Cardiac muscle cell (in vitro differentiated cells and primary cell): ENCODE measurements around the gene C2orf81. TPM values are rescaled to one million over a fixed set of nuclear protein-coding genes. Genes with fewer than 3 reads are reported as not detected.
A peak's percentile ranks its signal among the peaks of the same experiment; 100 is the strongest.
"Not testable (repeated sequence)": the region's sequence is repeated elsewhere in the genome, so short reads cannot be mapped to it uniquely, and the experiment has no call there.

Experiments used
- DNase-seq, 2 donors: peaks; one replicate each; pipeline versions ENCODE4 v3.0.0 to v3.0.0-alpha.2; 2010 to 2017; ENCODE audit warnings: low read depth in 1 of 2, low spot score in 1 of 2
- H3K27ac ChIP-seq: fragments of 200-600 bp; sonication (generic); 2 replicates; pipeline ENCODE4 v1.5.1; 2016
- H3K27me3 ChIP-seq: fragments of 200-600 bp; sonication (generic); 2 replicates; pipeline ENCODE4 v1.6.0; 2016; ENCODE audit warnings: control low read depth
- H3K36me3 ChIP-seq: fragments of 200-600 bp; sonication (generic); 2 replicates; pipeline ENCODE4 v1.5.1; 2016; ENCODE audit warnings: control low read depth
- H3K4me1 ChIP-seq: fragments of 200-600 bp; sonication (generic); 2 replicates; pipeline ENCODE4 v1.8.1; 2017; ENCODE audit warnings: low read depth, mild to moderate bottlenecking, mixed run types
- H3K4me3 ChIP-seq: fragments of 200-600 bp; sonication (generic); 2 replicates; pipeline ENCODE4 v1.5.1; 2016; ENCODE audit warnings: mild to moderate bottlenecking
- H3K9me3 ChIP-seq: fragments of 200-600 bp; sonication (generic); 2 replicates; pipeline ENCODE4 v1.5.1; 2017; ENCODE audit warnings: low read depth, mild to moderate bottlenecking, control low read depth
- CTCF ChIP-seq: IDR thresholded peaks from 2 replicates; pipeline ENCODE4 v1.5.1; 2012; ENCODE audit warnings: low read depth, mild to moderate bottlenecking, low read length
- polyA plus RNA-seq: library from polyadenylated mRNA; unstranded; fragments of >200 nt; fragmentation: Nextera tagmentation; extraction: Ambion mirVana; gene quantifications from 2 replicates; pipeline ENCODE4 v1.2.1, GENCODE V29; 2016
- total RNA-seq: library from RNA; depleted of rRNA; stranded (reverse); fragments of >200 nt; gene quantifications from 2 replicates; pipeline ENCODE4 v1.2.3, GENCODE V29; 2016

The C2orf81 gene
- total RNA-seq, result 7.6 and 9.5 TPM in 2 replicates
- 7.1 and 8.5 TPM in 2 replicates for polyA plus RNA-seq

- no peak for TF ChIP-seq CTCF
- peaks cover 9% of the 10 kb centered on the region for H3K36me3 ChIP-seq
- no peak within 1 kb of the TSS for H3K27ac ChIP-seq
- H3K27me3 ChIP-seq, result no peaks in the 10 kb centered on the region
- DNase-seq, result peak; percentile 92
- H3K4me1 ChIP-seq, result no peaks in the 10 kb centered on the region
- H3K9me3 ChIP-seq, result no peaks in the 10 kb centered on the region
- peak within 1 kb of the TSS; percentile 43 for H3K4me3 ChIP-seq
Observed at GRCh38 chr2:74421221-74421870, at the start of gene C2orf81, which contains the start of gene WDR54. TSS of gene C2orf81 (minus strand) at chr2:74421619. CDS start at chr2:74421560, 59 bp downstream. TSS of gene WDR54 (plus strand) at chr2:74421730. CDS start at chr2:74422154, 424 bp downstream.

- H3K27ac ChIP-seq, H3K9me3 ChIP-seq, H3K4me3 ChIP-seq, H3K36me3 ChIP-seq, DNase-seq, H3K27me3 ChIP-seq: not testable (repeated sequence)
- H3K4me1 ChIP-seq, result peaks cover 12% of the 10 kb centered on the region
Observed at GRCh38 chr2:74470742-74471141, 49.3 kb upstream of the C2orf81 start.

GRCh38 chr2:74464406-74464805 is 43.0 kb upstream of the C2orf81 start:
- Histone ChIP-seq H3K9me3 (no peaks in the 10 kb centered on the region), H3K27me3 (no peaks in the 10 kb centered on the region), H3K4me1 (no peaks in the 10 kb centered on the region), H3K36me3 (peaks cover 9% of the 10 kb centered on the region), H3K27ac (peak overlapping the region; percentile 41), H3K4me3 (peak overlapping the region; percentile 49)
- TF ChIP-seq CTCF, result no peak
- no peak for DNase-seq

DNA sequence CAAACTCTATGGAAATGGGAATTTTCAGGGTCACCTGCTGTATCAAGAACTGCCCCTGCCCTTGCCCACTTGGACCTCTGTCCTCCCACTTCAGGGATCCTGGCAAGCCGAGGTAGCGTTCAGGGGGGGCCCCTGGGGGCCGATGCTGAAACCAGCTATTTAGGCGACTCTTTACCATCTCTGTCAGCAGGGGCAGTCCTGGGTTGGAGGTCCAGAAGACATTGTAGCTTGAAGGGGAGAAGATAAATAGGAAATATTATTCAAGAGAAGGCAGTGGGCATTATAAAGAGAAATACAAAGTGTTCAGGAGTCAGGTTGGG is 41.3 kb upstream of the C2orf81 start:
- no peak overlapping the region for H3K27ac ChIP-seq
- H3K4me3 ChIP-seq, result no peak overlapping the region
- no peak for TF ChIP-seq CTCF
- H3K9me3 ChIP-seq, result no peaks in the 10 kb centered on the region
- DNase-seq, result no peak
- peaks cover 9% of the 10 kb centered on the region for H3K36me3 ChIP-seq
- H3K27me3 ChIP-seq, result no peaks in the 10 kb centered on the region
- H3K4me1 ChIP-seq, result no peaks in the 10 kb centered on the region

DNA sequence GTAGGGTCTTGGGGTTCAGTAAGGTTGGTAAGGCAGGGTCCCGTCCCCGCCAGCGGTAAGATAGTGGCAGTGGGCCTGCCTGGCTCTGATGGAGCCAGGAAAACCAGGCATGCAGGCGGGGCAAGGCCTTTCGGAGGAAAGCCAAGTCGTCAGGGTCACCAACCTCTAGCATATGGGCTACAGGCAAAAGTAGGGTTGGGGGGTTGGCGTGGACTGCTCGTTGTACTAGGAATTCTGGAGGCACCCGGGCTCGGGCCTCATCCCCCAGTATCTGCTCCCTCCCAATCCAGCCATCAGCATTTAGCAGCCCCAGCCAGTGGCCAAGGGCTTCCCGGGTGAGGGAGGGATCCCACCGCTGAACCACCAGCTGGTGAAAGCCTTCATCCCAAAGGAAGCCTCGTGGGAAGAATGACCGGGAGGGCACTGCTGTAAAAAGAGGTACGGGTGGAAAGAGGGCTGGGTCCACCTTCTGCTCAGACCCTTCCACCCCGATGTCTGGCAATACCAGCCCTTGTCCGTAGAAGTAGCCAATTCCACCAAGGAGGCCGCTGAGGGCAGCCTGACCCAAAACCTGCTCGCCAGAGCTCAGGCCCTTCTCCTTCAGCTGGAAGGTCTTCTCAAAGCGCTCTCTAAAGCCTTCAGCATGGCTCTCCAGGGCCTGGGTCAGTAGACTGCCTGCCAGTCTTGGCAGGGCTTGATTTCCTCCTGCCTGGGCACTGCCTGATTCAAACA is 40.8 kb upstream of the C2orf81 start:
- Histone ChIP-seq H3K9me3 (no peaks in the 10 kb centered on the region), H3K4me3 (no peak overlapping the region), H3K36me3 (peaks cover 9% of the 10 kb centered on the region), H3K4me1 (no peaks in the 10 kb centered on the region), H3K27ac (no peak overlapping the region), H3K27me3 (no peaks in the 10 kb centered on the region)
- no peak for TF ChIP-seq CTCF
- no peak for DNase-seq
